ENCODE data around the gene SLC7A10.
"Not testable (repeated sequence)": the region's sequence is repeated elsewhere in the genome, so short reads cannot be mapped to it uniquely, and the experiment has no call there.

SLC7A10 gene

DNA sequence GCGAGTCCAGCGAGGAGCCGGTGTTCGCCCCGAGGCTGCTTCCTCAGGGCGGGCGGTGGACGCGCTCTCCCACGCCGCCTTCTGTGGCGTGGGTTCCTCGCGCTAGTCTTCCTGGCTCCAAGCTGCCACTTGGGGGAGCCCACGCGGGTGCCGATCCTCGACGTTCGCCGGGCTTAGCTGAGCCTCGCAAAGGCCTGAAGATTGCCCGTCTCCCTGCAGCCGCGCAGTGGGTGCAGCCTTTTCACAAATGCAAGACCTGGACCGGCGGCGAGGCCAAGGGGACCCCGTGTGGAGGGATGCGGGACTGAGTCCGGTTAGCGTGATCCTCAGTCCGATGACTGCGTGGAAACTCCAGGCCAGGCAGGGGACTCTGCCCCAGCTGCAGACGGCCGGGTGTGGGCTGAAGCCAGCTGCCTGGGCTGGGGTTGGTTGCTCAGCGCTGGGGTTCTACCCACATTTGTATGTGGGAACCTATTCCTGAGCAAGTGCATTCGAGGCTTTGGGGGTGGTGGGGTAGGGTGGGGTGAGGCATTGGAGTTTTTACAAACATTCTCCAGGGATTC, 48.2 kb downstream of the SLC7A10 start:
- no peak for DNase-seq (ENCODE audit: low read depth, low spot score)

- DNase-seq (ENCODE audit: low read depth, low spot score): peak; percentile 100
Observed at GRCh38 chr19:33176670-33177416, 48.8 kb downstream of the SLC7A10 start.

DNA sequence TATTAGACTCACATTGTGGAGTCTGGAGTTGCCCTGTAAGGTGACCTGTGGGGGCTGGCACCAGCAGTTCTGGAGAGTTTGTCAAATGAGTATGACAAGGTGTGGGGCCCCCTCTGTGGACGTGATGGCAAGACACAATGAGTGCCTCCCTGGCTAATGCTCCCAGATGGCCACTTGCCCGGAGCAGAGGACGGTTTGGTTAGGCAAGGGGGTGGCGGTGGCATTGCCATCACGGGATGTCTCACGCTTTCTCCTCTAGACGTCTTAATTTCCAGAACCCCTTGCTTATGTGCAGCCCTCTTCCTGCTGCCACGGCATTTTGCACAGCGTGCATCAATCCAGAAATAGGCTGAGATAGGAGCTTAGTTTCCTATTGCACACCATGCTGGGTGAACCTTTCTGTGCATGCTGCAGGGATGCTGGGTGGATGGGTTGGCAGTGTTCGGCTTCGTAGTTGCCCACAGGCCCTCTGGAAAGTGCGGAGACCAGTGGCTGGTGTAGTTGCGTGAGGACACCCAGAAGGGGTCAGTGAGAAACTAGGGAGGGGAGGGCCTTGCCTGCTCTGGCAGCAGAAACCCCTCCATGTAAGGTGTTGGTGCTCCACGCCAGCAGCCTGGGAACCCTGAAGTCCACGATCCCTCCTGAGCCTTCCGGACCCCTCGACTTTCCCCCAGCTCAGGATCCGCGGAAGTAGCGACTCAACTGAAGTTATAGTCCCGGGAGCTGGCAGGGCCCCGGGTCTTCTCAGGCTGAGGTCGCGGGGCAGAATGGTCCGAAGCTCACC, 49.6 kb downstream of the SLC7A10 start:
- DNase-seq (ENCODE audit: low read depth, low spot score): peak; percentile 67

- DNase-seq (ENCODE audit: low read depth, low spot score): no peak
Observed at GRCh38 chr19:33175156-33175782, 50.4 kb downstream of the SLC7A10 start.

DNA sequence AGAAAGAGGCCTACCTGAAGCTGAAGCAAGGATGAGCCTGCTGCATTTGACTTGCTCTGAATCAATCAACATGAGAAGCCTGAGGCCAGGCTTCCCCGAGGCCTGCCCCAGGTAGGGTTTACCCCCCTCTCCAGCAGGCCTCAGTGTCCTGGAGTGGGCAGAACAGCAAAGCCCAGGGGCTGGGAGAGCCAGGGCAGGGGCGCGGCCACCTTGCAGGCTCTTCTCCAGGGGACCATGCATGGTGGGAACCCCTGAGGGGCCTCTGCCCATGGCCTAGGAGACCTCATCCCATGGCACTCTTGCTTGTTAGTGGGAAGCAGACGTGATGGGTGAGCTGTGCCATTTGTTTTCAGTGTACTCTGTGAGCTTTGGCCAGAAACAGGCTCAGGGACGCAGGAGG, 51.5 kb downstream of the SLC7A10 start:
- no peak for DNase-seq (ENCODE audit: low read depth, low spot score)

DNA sequence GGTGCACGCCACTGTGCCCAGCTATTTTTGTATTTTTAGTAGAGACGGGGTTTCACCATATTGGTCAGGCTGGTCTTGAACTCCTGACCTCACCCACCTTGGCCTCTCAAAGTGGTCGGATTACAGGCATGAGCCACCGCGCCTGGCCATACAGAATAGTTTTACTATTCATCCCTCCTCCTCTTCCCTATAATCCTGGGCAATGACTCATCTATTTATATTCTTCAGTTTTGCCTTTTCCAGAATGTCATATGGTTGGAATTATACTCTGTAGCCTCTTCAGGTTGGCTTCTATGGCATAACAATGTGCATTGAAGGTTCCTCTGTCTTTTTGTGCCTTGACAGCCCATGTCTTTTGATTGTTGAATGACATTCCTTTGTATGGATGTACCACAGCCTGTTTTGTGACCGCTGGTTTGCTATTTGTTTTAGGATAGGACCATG, 53.7 kb downstream of the SLC7A10 start:
- no peak for DNase-seq (ENCODE audit: low read depth, low spot score)

DNA sequence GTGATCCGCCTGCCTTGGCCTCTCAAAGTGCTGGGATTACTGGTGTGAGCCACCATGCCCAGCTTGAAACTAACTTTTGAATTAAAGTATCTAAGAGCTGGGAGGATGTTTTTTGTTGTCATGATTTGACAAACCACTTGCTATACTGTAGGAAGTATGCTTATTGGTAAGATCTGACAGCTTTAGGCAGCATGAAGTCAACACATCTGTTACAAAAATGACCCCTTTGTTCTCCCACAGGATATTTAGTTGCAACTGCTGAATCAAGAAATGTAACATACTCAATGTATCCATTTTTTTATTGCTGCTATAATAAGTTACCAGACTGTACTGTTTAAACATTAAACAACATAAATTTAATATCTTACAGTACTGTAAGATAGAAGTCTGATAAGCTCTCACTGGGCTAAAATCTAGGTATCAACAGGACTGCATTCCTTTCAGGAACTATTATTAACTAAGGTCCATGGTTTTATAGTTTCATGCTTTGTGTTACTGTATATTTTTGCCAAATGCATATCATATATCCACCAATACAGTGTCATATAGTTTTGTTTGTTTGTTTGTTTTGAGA, 54.3 kb downstream of the SLC7A10 start:
- DNase-seq (ENCODE audit: low read depth, low spot score): no peak

DNA sequence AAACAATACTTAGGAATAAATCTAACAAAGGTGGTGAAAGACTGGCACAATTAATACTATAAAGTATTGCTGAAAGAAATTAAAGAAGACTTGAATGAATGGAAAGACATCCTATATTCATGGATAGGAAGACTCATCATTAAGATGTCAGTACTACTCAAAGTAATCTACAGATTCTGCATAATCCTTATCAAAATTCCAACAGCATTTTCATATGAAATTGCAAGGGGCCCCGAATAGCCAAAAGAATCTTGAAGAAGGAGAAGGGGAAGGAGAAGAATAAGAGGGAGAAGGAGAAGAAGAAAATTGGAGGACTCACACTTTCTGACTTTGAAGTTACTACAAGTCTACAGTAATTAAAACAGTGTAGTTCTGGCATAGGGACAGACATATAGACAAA, 57.1 kb downstream of the SLC7A10 start:
- DNase-seq (ENCODE audit: low read depth, low spot score): no peak

GRCh38 chr19:33167438-33167837, 58.2 kb downstream of the SLC7A10 start:
- no peak for DNase-seq (ENCODE audit: low read depth, low spot score)

DNA sequence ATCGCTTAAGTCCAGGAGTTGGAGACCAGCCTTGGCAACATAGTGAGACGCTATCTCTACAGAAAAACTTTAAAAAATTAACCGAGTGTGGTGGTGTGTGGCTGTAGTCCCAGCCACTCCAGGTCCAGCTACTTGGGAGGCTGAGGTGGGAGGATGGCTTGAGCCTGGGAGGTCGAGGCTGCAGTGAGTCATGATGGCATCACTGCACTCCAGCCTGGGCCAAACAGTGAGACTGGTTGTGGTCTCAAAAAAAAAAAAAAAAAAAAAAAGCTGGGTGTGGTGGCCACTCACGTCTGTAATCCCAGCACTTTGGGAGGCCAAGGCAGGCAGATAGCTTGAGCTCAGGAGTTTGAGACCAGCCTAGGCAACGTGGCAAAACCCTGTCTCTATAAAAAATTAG, 59.6 kb downstream of the SLC7A10 start:
- not testable (repeated sequence) for DNase-seq (ENCODE audit: low read depth, low spot score)

- DNase-seq (ENCODE audit: low read depth, low spot score): no peak
Observed at GRCh38 chr19:33163481-33163880, 62.2 kb downstream of the SLC7A10 start.

- DNase-seq (ENCODE audit: low read depth, low spot score): no peak
Observed at GRCh38 chr19:33161201-33161600, 64.4 kb downstream of the SLC7A10 start.

GRCh38 chr19:33159893-33160292, 65.8 kb downstream of the SLC7A10 start:
- no peak for DNase-seq (ENCODE audit: low read depth, low spot score)

DNA sequence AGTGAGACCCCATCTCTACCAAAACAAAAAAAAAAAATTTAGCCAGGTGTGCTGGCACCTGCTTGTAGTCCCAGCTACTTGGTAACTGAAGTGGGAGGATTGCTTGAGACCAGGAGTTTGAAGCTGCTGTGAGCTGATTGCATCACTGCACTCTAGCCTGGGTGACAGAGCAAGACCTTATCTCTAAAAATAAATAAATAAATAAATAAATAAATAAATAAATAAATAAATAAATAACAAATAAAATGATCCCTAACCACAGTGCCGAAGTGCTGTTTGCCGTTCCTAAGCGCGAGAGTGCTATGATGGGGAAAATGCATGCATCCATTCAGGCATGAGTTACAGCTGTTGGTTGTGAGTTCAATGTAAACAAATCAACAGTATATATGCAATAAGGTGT, 66.5 kb downstream of the SLC7A10 start:
- DNase-seq (ENCODE audit: low read depth, low spot score): no peak
